HG03064 (cell line): ENCODE measurements around the gene CGNL1.

Source experiments
- ATAC-seq: cut with Tn5 transposase; IDR thresholded peaks from one replicate; pipeline ENCODE4 v1.9.1; 2021; ENCODE audit warnings: low read depth; ENCODE audit not compliant: unreplicated experiment

Gene CGNL1

DNA sequence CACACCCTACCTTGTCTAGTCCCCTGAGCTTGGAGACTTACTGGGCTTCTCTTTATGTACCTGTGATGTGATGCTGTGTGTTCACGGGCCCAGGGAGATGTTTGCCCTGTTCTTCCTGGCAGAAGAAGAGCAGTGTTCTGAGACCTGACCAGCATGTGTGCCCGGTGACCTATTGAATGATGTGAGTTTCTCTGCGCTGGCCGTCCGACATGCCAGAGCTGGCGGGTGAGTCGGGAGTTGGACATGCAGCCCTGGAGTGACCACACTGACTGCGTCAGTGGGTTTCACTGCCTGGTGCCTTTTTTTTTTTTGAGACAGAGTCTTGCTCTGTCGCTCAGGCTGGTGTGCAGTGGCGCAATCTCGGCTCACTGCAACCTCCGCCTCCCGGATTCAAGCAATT lies 42.3 kb downstream of the CGNL1 start:
- ATAC-seq, result no peak

DNA sequence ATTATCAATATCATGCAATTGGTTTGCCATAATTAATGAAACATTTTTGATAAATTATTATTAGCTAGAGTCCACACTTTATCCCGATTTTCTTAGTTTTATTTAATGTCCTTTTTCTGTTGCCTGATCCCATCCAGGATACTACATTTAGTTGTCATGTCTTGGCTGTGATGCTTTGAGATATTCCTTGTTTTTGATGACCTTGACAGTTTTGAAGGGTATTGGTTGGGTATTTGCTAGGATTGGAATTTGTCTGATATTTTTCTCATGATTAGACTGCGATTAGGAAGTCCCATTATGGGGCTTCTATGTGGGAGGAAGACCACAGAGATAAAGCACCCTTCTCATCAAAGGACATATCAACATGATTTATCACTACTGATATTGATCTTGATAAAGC lies 43.0 kb downstream of the CGNL1 start:
- no peak for ATAC-seq

DNA sequence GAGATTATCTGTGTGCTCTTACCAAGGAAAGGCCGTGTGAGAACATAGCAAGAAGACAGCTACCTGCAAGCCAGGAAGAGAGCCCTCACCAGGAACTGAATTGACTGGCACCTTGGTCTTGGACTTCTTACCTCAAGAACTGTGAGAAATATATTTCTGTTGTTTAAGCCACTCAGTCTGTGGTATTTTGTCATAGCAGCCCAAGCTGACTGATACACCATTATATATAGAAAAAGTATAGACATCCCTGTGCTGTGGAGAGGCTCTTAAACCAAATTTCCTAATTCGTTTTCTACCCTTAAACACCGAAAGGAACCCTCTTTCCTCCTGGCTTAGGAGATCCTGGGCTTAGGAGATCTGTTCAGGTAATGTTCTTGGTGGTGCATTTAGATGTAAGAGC lies 44.8 kb downstream of the CGNL1 start:
- ATAC-seq, result no peak

DNA sequence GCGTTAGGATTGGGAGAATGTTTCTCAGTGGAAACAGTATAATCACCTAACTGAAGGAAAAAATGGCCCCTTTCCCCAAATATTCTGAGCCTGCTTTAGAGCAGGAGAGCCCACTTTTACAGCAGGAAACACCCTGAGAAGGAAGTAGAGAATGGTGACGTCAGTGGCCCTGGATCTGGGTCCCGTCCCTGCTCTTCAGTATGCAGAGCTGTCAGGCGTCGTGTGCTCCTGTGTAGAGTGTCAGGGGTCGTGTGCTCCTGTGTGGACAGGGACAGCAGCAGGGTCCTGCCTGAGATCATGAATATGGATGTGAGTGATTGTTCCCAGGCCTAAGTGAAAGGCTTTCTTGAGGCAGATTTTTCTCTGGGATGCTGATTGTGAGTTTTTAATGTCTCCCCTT lies 45.2 kb downstream of the CGNL1 start:
- no peak for ATAC-seq

DNA sequence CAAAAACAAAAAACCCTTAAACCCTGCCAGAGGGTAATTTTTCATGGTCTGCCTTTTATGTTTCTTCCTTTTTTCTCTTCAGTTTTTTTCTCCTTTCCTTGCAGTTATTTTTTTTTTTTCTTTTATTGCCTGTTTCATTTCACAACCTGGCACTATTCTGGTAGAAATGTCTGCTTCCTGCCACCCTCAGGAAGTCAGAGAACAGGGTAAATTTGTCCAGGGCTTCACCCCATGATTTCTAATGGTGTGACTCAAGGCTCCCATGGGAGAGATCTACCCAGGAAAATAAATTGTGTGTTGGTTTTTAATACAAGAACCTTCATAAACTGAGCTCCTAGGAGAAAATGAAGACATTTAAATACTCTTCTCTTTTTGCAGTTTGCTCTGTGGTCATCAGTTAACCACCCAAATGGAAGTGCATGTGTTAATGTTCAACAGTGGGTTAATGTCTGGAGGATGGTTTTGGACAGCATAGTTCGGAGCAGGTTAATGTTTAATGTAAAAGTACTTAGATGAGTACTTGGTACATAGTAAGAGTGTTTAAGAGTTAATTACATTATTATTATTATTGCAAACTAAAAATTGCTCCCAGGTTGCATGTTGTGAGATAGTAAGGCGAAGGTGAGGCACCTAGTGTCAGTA lies 45.9 kb downstream of the CGNL1 start:
- ATAC-seq, result peak; percentile 81

DNA sequence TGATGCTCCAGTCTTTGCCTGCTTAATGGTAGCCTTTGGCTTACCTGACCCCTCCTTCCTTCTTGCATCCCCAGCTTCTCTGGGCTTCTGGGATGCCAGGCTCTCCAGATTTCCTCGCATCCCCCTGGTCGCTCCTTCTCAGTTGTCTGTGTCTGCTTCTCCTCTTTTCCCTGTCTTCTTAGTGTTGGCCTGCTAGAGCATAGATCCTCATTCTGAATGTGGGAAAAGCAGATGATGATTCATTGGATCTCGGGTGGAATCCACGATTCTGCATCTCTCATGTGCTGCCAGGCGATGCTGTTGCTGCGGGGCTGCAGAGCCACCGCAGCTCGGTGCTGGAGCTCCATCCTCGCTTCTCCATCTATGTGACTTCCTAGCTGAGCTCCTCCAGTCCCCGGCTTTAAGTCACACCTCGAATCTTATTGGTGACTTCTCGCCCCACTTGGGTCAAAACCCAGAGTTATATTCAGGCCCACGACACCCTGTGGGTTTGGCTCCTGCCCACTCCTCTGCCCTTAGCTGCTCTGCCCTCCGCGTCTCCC lies 47.4 kb downstream of the CGNL1 start:
- no peak for ATAC-seq

DNA sequence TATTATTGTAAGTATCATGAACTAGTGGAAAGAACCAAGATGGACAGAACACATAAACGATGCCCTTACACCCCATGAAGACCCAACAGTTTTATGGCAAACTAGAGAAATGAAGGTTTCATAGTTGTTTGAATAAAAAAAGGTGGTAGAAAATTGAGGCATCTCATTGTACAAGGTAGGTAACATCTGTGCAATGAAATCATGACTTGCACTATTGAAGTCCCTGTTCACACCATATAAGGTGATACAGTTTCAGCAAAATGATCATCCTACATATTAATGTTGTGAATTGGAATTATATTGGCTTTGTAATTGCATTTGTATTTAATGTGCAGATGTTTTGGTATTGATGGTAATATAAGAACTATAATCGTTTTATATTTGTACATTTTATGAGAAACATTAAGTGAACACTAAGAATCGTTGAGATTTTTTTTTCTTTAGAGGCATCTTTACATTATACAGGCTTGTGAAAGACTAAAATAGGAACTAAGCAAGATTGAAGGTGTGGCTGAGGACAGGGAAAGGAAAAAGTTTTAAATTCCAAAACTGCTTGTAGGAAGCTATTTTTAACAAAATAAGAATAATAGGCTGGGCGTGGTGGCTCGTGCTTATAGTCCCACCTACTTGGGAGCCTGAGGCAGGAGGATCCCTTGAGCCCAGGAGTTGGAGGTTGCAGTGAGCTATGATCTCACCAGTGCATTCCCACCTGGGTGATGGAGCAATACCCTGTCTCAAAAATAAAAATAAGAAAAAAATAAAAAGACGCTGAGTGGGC lies 48.5 kb downstream of the CGNL1 start:
- no peak for ATAC-seq

DNA sequence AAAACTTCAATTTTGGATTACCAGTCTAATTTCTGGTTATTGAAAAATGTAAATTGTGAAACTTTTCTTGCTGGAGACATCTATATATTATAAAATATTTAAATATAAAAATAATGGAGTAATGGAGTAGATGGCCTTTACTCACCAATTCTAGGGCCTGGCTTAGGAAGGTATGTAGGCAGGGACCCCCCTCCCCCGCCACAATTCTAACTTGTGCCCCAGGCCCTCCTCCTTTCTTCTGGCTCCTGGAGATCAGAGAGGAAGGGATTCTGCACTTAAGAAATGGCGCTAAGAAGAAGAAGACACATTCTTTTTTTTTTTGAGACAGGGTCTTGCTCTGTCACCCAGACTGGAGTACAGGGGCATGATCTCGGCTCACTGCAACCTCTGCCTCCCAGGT lies 49.5 kb downstream of the CGNL1 start:
- ATAC-seq, result no peak

DNA sequence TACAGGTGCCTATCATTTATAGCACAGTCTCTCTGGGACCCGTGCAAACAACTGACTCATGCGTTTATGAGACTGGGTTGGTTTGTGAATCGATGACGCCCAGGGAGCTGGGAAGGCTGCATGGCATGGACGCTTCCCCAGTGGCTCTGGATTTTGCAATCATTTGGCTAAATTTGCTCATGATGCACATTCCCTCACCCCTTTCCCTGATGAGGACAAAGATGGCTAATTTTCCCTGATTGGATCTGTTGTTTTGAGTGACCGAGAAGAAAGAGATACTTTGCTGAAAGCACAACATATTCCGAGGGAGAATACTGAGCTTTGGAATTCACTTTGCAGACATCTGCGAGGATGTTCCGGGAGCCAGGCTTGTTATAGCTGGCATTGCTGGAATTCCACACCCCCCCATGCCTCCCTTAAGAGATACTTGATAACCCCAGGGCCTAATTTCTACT lies 51.1 kb downstream of the CGNL1 start:
- no peak for ATAC-seq

DNA sequence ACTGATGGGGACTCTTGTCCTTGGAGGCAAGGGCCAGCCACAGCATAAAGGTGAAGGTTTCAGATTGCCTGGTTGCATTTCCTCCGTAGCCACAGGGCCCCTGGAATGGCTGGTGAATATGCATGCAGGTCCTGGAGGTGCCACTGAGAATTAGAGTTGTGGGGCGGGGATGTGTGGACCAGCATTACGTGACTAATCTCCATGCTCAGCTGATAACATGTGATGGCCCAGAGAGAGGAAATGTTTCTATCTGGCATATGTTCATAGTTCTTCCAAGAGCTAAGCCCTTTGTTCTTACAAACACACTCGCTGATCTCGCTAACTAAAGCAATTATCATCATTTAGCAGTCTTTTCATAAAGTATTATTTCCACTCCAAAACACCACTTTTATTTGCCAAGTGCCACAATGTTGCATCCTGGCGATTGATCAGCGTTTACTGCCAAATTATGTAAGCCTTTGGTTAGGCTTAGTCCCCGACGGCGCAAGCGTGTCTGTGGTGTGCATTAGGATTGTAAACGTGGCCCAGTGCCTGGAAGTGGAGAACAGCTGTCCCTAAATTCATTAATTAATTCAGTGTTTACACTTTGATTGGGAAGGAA lies 55.9 kb downstream of the CGNL1 start:
- ATAC-seq, result no peak

DNA sequence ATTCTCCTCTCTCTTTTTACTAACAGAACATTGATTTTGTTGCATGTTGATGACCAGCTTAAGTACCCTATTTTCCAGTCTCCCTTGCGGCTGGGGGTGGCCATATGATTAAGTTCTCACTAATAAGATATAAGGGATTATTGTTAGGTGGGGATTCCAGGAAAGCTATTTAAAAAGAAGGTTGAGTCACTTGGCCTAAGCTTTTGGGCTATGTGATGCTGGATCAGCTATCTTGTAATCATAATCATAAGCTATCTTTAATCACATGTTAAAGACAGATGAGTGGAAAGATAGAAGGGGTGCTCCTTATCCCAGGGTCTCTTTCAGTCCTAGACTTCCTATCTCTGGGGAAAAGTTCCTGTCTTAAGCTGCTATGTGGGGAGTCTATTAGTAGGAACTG lies 59.9 kb downstream of the CGNL1 start:
- no peak for ATAC-seq

DNA sequence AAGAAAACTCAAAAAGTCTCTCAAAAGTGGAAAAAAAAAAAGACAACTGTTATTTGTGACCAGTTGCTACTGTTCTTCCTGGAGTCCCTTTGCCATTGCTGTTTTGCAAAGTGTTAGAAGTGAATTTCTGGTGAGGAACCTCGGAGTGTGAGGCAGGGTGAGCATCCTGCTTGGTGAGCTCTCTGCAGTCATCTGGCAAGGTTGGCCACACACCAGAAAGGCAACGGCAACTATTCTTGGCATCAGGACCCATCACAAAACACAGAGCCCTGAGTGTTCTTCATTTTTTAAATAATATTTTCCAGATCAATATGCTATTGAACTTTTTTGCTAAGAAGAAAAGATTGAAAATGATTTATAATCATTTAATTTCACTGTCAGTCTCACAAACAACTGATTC lies 60.7 kb downstream of the CGNL1 start:
- ATAC-seq, result no peak

DNA sequence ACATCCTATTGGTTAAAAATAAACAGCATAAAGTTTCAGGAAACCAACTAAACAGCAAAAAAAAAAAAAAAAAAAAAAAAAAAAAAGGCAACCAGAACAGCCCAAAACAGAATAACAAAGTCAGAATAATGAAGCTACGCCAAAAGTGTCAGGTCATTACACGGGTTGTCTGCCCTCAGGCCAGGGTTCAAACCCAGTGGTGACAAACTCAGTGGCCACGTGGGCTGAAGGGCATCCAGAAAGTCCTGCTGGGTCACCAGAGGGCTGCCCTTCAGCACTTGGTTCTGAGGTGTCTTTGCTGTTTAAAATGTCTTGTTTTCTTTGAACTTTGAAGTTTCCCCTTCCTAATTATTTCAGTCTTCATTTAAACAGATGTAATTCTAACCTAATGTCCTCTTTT lies 61.3 kb downstream of the CGNL1 start:
- ATAC-seq, result no peak

DNA sequence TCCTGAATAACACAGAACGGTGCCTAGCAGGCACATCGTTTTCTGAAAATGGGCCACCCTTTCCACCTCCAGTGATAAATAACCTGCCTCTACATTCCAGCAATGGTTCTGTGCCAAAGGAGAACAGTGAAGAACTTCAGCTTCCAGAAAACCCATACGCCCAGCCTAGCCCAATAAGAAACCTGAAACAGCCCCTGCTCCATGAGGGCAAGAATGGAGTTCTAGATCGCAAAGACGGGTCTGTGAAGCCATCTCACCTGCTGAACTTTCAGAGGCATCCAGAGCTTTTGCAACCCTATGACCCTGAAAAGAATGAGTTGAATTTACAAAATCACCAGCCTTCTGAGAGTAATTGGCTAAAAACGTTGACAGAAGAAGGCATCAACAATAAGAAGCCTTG lies 61.9 kb downstream of the CGNL1 start:
- no peak for ATAC-seq

DNA sequence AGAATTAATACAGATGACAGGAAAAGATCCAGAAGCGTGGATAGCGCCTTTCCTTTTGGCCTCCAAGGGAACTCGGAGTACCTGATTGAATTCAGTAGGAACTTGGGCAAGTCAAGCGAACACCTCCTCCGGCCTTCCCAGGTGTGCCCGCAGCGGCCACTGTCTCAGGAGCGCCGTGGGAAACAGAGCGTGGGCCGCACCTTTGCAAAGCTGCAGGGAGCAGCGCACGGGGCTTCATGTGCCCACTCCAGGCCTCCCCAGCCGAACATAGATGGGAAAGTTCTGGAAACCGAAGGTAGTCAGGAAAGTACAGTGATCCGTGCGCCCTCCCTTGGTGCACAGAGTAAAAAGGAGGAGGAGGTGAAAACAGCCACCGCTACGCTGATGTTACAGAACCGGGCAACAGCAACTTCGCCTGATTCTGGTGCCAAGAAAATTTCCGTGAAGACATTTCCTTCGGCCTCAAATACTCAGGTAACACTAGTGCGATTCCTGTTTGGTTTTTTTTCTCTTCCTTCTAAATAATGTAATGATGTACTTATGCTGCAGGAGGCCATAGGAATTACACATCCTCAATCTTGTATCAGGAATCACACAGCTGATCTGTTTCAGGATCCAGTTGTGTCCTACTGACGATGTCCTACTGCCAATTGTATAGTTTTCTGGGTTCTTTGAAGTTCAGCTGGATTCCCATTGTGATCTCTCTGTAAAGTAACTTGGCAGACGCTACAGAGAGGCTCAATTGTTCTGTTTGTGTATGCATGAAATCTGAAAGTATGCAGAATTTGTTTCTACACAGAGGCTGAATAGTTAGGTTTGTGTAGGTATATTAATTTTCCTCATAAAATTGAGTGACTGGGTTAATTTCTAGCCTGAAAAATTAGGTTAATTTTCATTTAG lies 63.1 kb downstream of the CGNL1 start:
- ATAC-seq, result no peak

DNA sequence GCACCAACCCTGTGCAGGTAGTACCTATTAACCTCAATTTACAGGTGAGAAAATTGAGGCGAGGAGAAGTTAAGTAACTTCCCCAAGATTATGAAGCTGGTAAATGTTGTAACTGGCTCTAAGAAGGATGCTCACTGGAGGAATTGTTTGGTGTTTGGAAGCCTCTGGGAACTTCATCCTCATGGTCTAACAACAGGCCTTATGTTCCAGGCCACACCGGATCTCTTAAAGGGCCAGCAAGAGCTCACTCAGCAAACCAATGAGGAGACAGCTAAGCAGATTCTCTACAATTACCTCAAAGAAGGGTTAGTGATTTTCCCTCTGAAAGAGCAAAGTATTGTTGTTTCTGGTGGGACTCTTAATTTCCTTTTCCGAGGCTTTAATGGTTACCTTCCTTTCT lies 63.9 kb downstream of the CGNL1 start:
- no peak for ATAC-seq

DNA sequence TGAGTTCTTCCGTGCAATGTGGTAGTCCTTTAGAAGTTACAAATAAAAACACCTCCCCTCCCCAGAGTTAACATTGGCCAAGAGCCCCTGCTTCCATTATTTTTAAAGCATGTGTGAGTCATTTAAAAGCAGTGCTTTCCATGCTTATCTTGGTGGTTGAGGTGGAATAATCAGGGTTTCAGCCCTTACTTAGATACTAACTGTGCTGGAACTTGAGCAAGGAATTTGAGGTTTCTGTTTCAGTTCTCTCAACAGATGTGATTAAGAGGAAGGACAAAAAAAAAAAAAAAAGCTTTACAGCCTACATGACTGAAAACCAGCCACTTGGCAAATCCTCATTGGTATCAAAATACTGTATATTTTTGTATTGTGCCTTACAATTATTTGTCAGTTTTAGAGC lies 64.5 kb downstream of the CGNL1 start:
- ATAC-seq, result no peak

DNA sequence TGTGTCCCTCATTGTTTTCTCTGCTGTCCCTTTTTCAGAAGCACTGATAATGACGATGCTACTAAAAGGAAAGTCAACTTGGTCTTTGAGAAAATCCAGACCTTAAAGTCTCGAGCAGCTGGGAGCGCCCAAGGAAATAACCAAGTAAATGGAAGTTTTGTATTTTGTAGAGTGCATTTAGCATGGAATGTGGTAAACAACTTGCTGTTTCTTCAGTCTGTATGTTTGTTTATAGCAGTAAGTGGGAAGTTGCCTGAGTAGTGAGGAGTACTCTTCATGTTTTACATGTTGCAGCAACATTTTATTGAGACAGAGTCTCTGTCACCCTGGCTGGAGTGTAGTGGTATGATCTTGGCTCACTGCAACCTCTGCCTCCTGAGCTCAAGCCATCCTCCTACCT lies 66.0 kb downstream of the CGNL1 start:
- no peak for ATAC-seq

DNA sequence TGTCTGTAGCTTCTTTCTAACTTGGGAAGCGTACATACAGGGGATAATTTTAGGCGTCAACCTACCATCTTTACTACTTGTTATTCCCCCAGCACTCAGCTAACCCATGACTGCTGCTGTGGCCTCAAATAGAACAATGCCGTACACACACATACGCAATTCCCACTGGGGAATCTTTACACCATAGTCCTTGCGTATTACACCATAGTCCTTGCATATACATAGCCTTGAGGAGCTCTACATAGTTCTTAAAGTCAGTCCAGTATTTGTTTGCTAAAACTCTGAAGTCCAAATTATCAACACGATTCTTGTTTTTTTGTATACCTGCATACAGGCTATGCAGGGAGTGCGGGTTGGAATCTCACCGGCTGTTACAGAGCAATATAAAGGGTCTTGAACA lies 67.2 kb downstream of the CGNL1 start:
- no peak for ATAC-seq

DNA sequence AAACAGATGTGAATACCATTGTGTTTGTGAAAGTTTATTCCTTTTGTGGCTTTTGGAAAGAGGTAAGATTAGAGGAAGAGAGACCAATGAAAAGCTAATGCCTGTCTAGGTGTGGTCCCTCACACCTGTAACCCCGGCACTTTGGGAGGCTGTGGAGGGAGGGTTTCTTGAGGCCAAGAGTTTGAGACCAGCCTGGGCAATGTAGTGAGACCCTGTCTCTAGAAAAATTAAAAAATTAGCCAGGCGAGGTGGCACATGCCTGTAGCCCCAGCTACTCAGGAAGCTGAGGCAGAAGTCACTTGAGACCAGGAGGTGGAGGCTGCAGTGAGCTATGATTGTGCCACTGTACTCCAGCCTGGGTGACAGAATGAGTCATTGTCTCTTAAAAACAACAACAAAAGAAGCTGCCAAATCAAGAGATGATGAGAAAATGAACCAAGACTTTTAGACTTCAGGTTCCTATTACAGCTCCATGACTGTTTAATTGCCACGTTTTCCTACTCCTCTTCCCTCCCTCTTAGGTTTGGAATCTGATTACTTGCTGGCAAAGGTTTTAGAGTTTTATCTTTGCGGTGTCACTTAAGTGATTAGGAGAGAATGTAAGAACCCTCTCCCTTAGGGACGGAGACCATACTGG lies 68.7 kb downstream of the CGNL1 start:
- ATAC-seq, result no peak
